Measurements from ENCODE around the gene WDR37.

GRCh38 chr10:1150638-1150955, 94.4 kb downstream of the WDR37 start:
- no peak for TF ChIP-seq SRF (CRISPR knock-in tag; IDR thresholded peaks at IDR 0.05)
- TF ChIP-seq POLR2AphosphoS5 (IDR thresholded peaks at IDR 0.05; ENCODE audit: control insufficient read depth, insufficient read depth, low read depth, low read length), result no peak
- no peak for TF ChIP-seq NFYB (IDR thresholded peaks at IDR 0.05; ENCODE audit: extremely low read depth, insufficient read length)
- no peak for TF ChIP-seq CHCHD3 (CRISPR knock-in tag; IDR thresholded peaks at IDR 0.05)
- TF ChIP-seq FOXM1 (IDR thresholded peaks at IDR 0.05; ENCODE audit: low read depth), result no peak
- no peak for TF ChIP-seq FOXM1 (CRISPR knock-in tag; IDR thresholded peaks at IDR 0.05; ENCODE audit: low read depth)
- no peak for TF ChIP-seq JUN (IDR thresholded peaks at IDR 0.05; ENCODE audit: borderline replicate concordance, low read depth, low read length)
- no peak for TF ChIP-seq JUN (CRISPR knock-in tag; IDR thresholded peaks at IDR 0.05; ENCODE audit: borderline replicate concordance)

All from K562 (cell line).